NOMO-1 treated with DMSO at 0.1 percent for 48 hours (cell line): ENCODE results near the gene C1QTNF5.
A peak's percentile ranks its signal among the peaks of the same experiment; 100 is the strongest.

Experiments used
- DNase-seq: peaks from one replicate; lab custom pipeline; 2025; ENCODE audit not compliant: unreplicated experiment; lab: John Stamatoyannopoulos, UW

The C1QTNF5 gene

DNA sequence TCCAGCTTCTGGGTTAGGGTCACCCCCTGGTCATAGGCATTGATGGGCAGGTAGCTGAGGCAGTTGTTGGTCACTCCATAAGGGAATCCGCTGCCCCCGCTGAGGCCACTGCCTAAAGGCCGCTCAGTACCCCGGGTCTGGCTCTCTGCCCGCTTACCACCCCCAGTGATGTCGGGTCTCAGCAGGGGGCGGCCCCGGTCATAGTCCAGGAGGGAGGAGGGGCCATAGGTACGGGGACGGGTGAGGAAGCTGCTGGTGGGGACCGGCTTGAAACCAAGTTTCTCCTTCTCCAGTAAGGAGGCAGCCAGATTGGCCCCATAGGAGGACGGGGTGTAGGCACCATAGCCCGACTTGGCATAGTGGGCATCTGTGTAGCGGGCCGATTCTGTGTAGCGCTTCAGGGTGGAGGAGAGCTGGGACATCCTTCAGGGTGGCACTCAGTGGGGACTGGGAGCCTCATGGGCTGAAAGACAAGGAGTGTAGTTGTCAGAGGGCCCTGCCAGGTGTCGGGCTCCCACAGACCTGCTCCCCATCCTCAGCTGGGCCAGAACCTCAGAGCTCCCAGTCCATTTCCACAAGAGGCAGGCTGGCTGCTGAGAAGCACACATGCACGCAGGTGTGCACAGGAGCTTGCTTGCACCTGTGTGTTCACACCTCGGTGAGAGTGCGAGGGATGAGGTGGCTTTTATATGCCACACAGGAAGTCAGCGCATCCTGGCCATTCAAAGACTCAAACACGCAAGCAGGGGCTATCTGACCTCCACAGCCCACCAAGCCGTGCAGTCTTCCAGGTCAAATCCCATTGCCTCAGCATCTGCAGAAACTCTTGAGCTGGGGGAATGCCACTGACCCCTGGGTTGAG is 32.6 kb upstream of the C1QTNF5 start:
- DNase-seq: no peak

DNA sequence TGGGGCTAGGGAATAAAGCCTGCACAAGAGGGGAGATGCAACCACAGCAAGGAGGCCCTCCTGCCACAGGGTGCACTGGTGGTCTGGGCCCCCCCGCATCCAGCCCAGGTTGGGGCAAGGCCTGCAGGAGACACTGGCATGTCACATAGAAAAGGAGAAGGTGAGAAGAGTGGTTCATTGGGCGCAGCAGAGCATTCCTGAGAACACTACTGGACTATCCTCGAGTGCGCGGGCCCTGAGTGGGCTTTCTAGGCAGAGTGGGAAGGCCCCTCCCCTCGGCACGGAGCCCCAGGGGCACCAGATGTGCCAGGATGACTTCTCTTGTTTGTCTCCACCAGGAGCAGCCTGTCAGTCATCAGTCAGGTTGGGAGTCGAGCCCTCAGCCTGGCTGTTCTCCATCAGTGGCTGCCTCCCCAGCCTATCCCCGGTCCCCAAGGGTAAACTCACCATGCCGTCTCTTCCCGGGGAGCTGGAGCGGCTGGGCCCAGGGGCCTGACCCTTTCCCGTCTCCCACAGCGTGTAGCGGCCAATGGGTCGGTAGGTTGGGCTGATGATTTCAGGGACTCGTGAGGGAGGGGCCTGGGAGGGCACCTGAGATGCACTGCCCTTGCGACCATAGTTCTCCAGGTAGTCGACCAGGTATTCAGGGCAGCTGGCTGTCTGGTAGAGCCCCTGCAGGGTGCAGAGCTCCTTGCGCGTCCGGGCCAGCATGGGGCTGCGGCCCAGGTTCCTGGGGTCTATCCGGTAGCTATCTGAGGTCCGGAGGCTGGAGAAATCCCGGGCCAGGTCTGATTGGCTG is 31.8 kb upstream of the C1QTNF5 start:
- DNase-seq: no peak

GRCh38 chr11:119371778-119372182 is 31.1 kb upstream of the C1QTNF5 start:
- DNase-seq: peak; percentile 4

- no peak for DNase-seq
Measured at GRCh38 chr11:119371067-119371601, 30.5 kb upstream of the C1QTNF5 start.

- peak; percentile 62 for DNase-seq
Measured at GRCh38 chr11:119370486-119371046, 29.9 kb upstream of the C1QTNF5 start.

DNA sequence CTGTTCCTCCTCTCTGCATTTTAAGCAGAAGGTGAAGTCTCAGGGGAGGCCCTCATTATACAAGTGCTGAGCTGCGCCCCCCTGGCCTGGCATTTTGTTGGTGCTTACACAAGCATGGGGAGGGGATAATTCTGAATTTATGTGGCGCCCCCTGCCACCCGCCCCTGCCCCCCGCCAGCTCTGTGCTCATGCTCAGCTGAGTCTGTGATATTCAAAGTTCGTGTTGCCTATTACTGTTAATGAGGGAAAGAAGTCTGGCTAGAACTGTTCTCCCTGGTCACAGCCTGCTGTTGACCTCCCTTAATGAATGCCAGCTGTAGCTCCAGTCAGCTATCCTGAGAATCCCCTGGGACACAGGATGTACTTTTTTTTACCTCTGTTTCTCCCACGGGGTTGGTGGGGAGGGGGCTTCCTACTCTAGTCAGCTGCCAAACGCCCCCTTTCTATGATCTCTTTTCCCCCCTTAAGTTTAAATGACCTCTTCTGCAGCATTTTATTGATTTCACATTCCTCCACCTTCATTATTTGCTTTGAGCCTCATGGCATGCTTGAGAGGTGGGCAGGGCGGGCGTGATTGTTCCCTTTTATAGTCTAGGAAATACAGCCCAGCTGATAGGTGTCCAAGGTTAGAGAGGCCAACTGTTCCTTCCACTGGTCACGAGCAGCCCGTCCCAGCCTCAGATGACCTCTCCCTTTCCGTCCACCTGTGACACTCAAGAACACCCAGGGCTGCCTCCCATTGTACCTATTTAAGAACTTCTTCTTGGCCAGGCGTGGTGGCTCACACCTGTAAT is 28.6 kb upstream of the C1QTNF5 start:
- no peak for DNase-seq

GRCh38 chr11:119368121-119369034 is 27.7 kb upstream of the C1QTNF5 start:
- DNase-seq: peak; percentile 13

- peak; percentile 77 for DNase-seq
Measured at GRCh38 chr11:119367661-119368120, 27.0 kb upstream of the C1QTNF5 start.

DNA sequence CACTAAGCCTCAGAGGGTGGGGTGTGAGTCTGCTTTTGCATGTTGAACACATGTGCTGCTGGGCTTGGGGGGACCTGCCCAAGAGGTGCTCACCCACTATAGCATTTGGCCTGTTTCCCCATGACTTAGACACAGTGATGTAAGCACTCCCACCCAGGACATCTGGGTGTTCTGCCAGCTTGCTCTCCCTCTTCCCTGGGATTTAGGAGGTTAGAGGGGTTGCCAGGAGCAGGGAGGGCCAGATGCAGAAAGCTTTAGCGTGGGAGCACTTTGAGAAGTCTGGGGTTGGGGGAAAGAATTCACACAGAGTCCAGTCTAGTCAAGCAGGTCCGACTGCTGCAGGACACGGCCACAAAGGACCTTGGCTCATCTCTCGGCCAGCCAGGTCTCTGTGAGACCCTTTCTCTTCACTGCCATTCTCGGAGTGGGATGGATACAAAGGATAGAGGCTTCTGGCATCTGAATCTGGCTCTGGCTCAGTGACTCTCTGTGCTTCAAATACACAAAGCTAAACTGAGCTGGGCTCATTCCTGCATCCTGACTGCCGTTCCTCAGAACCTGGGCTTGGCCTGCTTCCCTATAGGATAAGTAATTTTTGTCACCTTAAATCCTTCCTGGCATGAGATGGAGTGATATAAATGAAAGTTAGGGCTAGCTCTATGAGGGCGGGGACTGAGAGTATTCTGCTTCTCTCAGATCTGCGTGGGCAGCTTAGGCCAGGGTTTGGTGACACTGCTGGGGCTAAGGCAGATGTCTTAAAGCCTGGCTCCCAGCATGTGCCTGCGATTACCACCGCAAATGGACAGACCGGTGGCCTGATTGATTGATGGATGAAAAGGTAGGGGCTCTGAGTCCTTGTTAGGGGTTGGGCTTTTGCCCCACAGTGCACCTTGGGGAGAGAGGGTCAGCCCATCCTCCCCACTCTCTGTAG is 26.3 kb upstream of the C1QTNF5 start:
- no peak for DNase-seq

DNA sequence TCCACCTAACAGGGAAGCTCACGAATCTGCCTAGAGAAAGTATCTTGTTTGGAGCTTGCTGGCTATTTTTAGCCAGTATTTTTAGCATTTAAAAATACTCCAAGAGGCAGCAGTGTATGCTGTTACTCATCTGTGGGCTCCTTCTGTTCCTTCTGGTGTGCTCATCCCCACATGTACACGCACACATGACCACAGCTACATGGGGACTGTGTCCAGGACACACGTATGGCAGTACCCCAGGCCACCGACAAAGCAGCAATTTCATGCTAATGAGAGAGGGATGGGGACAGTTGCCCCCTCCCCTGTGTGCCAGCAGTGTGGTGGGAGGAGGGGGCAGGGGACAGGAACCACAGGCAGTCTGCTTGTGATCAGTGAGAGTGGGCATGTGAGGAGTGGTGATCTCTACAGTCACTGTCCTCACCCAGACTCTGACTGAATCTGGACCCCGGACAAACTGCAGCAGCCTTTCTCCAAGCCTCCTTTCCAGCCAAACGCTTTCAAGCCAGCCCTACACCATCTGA is 24.4 kb upstream of the C1QTNF5 start:
- DNase-seq: peak; percentile 20

DNA sequence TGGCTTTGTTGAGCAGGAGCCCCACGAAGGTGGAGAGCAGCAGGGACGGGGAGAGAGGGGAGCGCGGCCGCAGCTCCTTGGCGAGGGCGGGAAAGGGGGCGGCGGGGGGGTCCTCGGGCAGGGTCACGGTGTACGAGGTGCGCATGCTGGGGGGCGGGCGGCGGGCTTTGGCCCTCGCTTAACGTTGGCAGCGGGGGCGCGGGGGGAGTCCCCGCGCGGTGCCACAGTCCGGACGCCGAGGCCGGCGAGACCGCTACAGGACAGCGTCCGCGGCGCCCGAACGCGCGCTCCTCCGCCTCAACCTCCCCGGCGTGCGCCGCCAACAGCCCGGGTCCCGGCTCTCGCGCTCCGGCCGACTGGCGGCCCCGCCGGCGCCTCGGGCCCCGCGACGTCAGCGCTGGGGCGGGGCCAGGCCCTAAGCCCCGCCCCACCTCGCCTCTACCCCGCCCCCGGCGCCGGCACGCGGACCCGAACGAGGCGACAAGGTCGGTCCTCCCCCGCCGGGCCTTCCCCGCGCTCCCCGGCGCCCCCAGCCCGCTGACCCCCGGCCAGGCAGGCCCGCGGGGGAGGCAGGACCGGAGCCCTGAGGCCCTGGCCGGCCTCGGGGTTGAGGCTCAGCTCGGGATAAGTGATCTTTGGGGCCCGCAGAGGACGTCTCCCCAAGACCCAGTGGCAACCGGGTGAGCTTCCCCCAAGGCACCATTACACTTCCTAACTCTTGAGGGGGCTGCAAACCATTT is 23.3 kb upstream of the C1QTNF5 start:
- DNase-seq: peak; percentile 25

GRCh38 chr11:119363081-119363850 is 22.6 kb upstream of the C1QTNF5 start:
- DNase-seq: no peak

DNA sequence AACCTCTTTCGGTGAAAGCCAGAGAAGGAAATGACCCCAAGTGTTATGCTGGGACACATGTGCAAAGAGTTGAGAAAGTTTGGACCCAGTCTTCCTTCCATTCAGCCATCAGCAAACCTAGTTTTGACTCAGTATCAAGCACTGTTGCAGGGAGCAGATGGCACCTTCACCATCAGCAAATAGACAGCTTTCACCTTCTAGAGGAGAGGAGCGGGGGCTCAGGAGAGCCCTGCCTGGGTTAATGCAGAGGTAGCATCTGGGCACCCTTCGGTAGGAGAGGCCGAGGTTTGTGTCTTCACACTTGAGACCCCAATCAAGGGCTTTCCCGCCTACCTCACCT is 22.0 kb upstream of the C1QTNF5 start:
- DNase-seq: no peak

DNA sequence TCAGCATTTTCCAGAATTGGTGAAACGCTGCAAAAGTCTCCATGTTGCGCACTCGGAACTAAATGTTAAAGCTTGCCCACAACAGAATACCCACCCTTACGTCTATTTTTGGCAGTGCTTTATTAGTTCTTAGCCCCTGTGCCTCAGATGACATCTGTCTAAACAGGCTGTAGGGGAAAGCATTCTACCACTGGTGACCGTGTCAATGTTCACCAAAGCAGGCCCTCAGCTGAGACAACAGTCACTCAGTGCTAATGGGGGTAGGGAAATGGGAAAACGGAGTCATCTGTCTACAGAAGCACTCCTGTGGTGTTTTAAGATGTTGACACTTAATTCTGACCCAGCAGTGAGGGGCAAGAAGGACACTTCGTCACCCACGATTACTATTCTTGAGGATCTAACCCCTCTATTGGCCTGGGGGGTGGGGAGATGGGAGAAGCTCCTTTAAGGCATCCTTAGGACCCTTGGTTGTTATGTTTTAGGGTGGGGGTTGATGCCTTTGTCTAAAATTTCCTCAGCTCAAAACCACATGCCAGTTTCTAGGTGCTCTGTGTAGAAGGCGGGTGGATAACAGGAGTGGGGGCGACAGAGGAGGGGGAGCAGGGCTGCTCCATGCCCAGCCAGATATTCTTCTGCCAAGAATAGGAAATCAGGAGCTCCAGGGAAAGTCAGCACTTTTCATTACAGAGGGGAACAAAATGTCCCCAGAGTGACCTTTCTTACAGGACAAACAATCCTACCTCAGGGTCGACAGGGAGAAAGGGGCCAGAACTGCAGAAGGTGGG is 21.4 kb upstream of the C1QTNF5 start:
- no peak for DNase-seq

DNA sequence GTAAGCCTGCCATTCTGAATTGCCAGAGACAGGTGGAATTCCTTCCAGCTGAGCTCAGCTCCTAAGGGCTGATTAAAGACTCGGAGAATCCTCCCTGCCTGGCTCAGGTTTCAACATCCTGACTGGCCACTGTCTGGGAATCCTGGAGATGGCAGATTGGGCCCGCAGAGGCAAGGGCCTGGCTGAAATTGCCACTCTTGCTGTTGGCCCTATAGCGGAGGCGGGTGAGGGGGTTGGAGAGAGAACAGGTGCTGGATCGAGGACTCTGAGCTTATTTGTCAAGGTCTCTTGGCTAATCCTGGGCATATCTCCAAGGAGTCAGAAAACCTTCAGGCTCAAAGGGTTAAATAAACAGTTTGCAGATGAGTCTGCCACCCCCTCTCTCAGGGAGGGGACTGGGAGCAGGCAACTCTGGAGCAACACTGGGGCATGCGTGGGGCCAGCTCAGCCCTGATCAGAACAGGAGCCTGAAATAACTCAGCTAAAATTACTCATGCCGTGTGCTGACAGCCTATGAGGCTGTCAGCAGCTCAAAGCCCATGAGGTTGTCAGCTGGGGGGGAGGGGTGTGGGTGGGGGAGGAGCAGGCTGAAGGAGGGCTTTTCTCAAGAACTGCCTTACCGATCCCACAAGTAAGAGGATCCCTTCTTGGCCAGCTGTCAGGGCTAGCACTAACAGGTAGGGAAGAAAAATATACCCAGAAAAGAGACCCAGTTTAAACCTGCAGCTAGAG is 20.5 kb upstream of the C1QTNF5 start:
- DNase-seq: peak; percentile 70
